Amniotic stem cell (primary cell): Measurements from ENCODE around the gene MASP1.

ENCODE experiments used
- DNase-seq: peaks from one replicate; lab custom pipeline; 2025; lab: John Stamatoyannopoulos, UW

Gene MASP1

GRCh38 chr3:187293516-187294430 lies 2.2 kb upstream of the MASP1 start:
- DNase-seq: no peak

- DNase-seq: no peak
Measured at GRCh38 chr3:187292631-187293515, 1.3 kb upstream of the MASP1 start.

GRCh38 chr3:187292181-187292580 lies 644 bp upstream of the MASP1 start:
- DNase-seq: no peak

- no peak for DNase-seq
Measured at GRCh38 chr3:187291001-187291511, 481 bp downstream of the MASP1 start.

GRCh38 chr3:187290503-187290902 lies 1.0 kb downstream of the MASP1 start:
- DNase-seq: no peak

- no peak for DNase-seq
Measured at GRCh38 chr3:187288855-187289605, 2.5 kb downstream of the MASP1 start.

GRCh38 chr3:187288131-187288854 lies 3.2 kb downstream of the MASP1 start:
- DNase-seq: no peak

- DNase-seq: no peak
Measured at GRCh38 chr3:187287256-187287655, 4.3 kb downstream of the MASP1 start.

GRCh38 chr3:187286467-187287059 lies 5.0 kb downstream of the MASP1 start:
- DNase-seq: no peak

- peak; percentile 53 for DNase-seq
Measured at GRCh38 chr3:187281191-187281714, 10.3 kb downstream of the MASP1 start.

GRCh38 chr3:187280644-187281043 lies 10.9 kb downstream of the MASP1 start:
- no peak for DNase-seq

- DNase-seq: no peak
Measured at GRCh38 chr3:187277129-187277462, 14.4 kb downstream of the MASP1 start.

GRCh38 chr3:187276397-187277128 lies 15.0 kb downstream of the MASP1 start:
- no peak for DNase-seq

GRCh38 chr3:187274977-187275338 lies 16.6 kb downstream of the MASP1 start:
- DNase-seq: no peak

- DNase-seq: no peak
Measured at GRCh38 chr3:187274315-187274976, 17.1 kb downstream of the MASP1 start.

GRCh38 chr3:187271582-187271981 lies 20.0 kb downstream of the MASP1 start:
- no peak for DNase-seq

- no peak for DNase-seq
Measured at GRCh38 chr3:187269486-187269885, 22.1 kb downstream of the MASP1 start.

GRCh38 chr3:187267306-187267705 lies 24.2 kb downstream of the MASP1 start:
- no peak for DNase-seq

GRCh38 chr3:187266691-187267090 lies 24.8 kb downstream of the MASP1 start:
- DNase-seq: no peak
